GM19025 (cell line): ENCODE data around the gene RNF144A.

Experiments used
- ATAC-seq: cut with Tn5 transposase; IDR thresholded peaks from one replicate; pipeline ENCODE4 v1.9.1; 2021; ENCODE audit warnings: mild to moderate bottlenecking, low read depth, moderate library complexity; ENCODE audit not compliant: unreplicated experiment

Gene RNF144A

DNA sequence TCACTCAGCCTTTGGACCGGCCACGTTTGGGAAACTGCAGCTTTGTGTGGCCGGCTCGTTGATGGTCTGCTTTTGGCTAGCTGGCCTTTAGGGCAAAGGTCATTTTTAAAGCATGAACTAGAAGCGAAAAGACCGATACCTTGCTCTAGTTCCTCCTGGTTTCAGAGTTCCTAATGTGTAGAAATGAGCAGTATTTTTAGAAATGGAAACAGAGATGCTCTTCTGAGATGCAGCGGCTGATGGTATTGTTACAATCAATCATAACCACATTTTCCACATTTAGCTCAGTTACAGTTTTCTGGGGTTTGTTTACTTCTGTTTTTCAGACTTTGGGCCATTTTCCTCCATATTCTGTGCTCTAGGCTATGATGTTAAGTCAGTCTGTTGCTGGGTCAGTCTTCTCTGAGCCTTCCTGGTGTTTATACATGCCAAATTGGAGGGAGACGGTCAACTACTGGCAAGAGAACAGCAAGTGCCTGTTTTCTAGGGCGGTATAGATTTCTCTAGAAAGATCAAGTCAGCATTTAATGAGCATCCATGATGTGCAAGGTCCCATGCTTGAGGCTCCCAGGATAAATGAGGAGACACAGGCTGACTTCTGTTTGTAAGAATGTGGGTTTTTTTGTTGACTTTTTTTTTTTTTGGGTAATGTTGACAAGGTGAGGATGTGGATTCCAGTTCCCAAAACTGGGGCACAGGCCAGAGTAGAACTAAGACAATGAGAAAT is 28.0 kb downstream of the RNF144A start:
- peak; percentile 92 for ATAC-seq

- no peak for ATAC-seq
These were observed 28.6 kb downstream of the RNF144A start for GRCh38 chr2:6945821-6946220.

GRCh38 chr2:6946722-6947121 is 29.5 kb downstream of the RNF144A start:
- ATAC-seq, result no peak

DNA sequence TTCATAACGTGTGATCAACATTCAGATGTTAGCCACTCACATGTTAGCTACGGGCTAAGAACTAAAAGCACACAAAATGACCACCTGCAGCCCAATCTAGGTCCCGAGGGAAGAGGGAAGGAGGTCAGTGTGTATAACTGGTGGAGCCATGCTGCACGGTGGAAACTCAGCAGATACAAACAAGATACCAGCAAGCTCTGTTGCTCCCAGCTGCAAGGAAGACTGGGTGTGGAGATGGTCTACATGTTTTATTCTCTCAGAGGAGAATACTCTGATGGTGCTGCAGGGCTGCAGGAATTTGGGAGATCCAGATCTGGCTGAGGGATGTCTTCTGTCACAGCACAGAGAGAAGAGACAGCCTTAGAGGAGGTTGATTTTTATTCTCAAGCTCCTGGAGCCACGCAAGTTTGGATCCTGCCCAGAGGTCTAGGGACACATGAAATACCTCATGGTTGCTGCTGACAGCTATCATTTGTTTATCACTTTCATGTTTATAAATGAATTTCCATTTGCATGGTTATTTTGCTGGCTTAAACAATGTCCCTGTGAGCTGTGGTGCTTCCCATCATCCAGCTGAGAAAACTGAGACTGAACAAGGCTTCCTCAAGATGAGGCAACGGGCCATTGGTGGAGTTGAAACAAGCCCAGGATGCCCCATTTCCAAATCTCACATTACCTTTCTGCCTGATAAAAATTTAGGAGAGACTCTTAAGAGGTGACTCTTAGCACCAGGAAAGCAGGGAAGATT is 30.9 kb downstream of the RNF144A start:
- ATAC-seq, result no peak

DNA sequence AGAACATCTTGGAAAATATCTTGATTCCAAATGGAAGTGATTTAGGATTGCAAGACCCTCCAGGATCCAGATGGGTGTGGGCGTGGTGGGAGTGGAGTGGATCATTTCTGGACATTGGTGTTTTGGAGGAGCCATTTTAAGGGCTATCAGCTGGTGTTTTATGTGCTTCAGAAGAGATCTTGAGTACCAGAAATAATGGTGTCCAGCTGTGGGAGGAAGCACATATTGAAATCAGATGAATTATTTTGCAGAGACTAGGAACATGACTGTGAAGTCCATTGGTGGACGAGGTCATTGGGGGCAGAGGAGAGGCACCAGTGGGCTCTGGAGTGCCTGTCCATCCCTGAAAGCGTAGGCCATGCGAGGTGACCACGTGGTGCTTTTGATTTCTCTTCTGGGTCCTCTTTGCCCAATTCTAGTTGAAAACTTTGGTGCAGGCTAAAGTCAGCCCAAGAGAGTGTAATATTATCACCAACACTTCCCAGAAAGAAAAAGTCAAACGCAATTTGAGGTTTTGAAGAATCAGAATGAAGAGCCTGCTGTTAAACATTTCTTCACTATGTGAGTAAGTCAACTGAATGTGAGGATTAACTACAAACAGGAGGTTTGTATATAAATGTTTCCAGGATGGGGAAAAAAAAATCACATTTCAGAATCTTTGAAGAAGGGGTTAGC is 31.6 kb downstream of the RNF144A start:
- ATAC-seq, result no peak

DNA sequence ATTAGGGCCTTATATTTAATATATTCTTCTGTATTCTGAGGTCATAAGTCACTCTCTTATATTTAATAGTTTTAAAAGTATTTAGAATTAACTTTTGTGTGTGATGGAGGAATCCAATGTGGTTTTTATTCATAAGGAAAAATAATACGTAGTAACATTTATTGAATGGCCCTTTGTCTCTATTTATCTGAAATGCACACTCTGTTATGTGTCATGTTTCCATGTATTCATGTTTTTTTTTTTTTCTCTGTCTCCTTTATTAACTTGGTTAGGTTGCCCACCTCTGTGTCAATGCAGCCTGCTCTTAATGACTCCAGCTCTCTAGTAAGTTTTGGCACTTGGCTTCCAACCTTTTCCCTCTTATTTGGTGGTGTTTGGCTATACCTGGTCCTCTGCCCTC is 33.8 kb downstream of the RNF144A start:
- no peak for ATAC-seq

- ATAC-seq, result no peak
These were observed 34.9 kb downstream of the RNF144A start for GRCh38 chr2:6952101-6952500.

DNA sequence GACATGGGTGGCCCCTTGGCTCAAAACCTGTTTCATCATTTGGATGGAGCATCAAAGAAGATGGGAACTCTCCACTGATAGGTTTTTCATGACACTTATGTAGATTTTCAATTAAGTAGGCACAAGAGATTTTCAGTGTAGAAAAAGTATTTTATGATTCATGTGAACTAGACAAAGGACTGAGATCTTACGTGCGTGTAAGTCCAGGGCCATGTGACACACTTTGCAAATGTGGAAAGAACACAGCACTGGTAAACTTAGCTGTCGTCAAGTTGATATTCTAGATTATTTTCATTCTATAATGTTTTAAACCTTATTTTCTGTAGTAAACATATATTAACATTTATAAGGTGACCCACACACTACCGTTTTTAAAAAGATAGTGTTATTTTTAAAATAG is 37.4 kb downstream of the RNF144A start:
- ATAC-seq, result no peak

GRCh38 chr2:6955511-6956136 is 38.4 kb downstream of the RNF144A start:
- no peak for ATAC-seq

DNA sequence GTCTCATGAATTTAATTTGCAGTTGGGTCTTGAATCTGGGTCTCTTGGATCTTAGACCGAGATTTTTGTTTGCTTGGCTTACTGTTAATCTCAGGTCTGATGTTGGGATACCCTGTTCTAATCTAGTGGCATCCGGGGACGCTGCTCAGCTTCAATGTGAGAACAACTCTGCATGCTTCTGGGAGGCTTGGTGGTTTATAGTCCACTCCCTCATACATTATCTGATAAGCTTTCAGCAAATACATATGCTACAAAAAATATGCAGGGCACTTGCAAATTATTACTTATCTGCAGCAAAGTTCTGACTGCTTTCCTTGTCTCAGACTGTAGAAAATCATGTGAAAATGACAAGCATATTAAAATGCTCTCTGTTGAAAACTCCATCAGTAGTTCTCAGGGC is 39.4 kb downstream of the RNF144A start:
- no peak for ATAC-seq

- ATAC-seq, result no peak
These were observed 40.0 kb downstream of the RNF144A start for GRCh38 chr2:6957031-6957714.

DNA sequence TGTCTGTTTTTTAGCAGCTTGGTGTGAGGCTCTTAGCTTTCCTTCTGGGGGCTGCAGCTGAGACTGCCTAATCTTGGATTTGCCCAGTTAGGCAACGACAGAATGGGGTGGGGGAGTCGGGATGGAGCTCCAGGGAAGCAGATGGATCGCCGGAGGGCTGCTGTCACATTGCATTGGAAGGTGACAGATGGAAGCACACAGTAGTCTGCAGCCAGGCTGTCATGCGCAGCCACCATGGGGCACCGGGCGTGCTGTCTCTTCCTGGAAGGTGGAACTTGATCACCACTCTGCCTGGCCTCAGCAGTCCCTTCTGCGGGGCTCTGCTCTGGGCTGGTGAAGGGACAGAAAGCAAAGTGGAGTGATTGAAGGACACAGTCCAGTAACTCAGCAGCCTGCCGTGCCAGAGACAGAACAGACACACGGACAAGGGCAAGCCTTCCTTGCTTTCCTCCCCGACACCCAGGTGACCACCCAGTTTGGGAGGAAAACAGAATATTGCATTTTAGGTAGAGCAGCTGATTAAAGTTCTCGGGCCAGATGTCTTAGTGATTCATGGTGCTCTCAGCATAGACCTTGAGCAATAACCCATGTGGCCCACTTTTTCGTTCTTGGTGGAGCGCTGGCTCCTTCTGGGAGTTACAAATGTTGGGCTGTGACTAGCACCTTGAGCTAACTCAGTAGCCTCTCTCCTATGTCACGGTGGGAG is 40.9 kb downstream of the RNF144A start:
- no peak for ATAC-seq

DNA sequence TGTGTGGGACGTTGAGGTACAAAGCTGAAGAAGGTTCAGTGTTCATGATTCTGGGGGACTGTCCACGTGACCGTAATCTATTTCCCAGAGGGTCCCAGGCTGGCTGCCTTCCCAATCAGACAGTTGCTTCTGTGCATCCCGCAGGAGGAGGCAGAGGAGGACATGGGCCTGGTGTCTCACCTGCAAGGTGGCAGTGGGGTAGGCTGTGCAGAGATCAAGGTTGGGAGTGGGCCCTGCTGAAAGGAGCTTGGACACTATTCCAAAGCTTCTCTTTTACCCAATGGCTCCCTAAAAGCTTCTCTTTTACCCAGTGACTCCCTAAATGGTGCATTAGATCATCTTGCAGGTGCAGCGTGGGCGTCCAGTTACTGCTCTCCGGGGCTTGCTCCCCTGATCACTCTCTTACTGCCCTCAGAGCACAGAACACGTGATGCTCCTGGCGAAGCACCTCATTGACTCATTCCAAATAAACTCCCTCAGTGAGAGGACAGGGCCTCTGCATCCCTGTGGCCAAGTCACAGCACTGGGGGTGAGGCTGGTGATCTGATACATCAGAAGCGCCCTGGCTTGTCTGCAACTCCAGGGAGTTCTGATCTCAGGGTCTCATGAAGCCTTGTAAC is 41.5 kb downstream of the RNF144A start:
- no peak for ATAC-seq

GRCh38 chr2:6959751-6960150 is 42.5 kb downstream of the RNF144A start:
- no peak for ATAC-seq

- no peak for ATAC-seq
These were observed 43.4 kb downstream of the RNF144A start for GRCh38 chr2:6960659-6961058.

- no peak for ATAC-seq
These were observed 46.5 kb downstream of the RNF144A start for GRCh38 chr2:6963727-6964126.

DNA sequence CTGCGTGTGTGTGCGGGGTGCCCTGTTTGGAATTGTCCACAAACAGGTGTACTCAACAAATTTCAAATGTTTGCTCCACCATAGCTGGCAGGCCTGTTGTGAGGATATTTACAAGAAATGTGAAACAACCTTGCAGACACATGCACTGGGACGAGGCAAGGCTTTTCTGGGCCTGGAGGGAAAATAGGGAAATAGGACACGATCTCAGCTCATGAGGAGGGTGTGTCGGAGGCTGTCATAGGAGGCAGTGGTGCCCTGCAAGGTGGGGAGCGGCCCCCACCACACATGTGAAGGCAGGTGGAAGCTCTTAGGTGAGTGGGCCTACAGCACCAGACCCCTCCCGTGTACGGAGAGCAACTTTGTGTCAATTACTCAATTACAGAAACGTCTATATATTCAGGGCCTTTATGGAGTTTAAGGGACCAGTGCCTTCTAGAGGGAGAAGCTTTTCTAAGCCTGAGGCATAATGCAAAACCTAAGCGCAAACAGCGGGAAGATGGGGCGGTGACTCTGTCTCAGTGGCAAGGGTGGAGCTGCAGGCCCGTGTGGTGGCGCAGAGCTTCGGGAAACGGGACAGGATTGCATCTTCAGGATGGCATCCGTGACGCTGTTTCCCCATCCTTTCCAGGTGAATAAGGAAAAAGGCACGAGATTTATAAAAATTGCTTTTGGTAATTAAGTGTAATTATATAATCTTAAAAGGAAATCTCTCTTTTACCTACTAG is 48.0 kb downstream of the RNF144A start:
- ATAC-seq, result no peak

DNA sequence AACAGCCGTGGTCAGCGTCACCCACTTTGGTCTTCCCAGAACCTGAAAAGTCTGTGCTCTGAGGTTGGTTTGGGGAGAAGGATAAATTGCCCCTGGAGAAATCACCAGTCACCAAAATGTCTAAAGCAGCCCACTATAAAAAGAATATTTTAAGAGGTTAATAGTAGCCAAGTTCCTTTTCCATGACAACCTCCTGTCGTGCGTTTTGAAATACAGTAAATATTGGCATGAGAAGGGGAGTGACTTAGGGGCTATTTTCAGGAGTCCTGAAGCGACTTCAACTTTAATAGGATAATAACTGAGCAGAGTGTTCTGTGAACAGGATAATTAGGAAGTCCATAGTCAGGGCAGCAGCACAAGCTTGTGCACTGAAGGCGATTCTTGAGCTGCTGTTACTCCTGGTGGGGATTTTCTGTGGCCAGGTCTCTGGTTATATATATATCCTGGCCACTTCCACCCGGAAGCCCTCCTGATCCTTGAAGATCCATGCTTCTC is 49.3 kb downstream of the RNF144A start:
- no peak for ATAC-seq

GRCh38 chr2:6967301-6967700 is 50.1 kb downstream of the RNF144A start:
- no peak for ATAC-seq
